SK-N-SH treated with all-trans-retinoic acid at 6 μM for 48 hours (cell line): ENCODE data around the gene WRAP73.

Experiments used
- ATAC-seq: fragments of 200-7000 bp; cut with Tn5 transposase; 3 replicates; pipeline ENCODE4 v1.9.1; 2020; ENCODE audit warnings: mild to moderate bottlenecking, moderate library complexity
- ARNTL ChIP-seq: fragments of 450-650 bp; formaldehyde crosslinking; IDR thresholded peaks from 2 replicates; pipeline ENCODE4 v1.5.0; 2020; ENCODE audit warnings: low read depth, mild to moderate bottlenecking, moderate library complexity, borderline replicate concordance
- BACH2 ChIP-seq: fragments of 250-450 bp; sonication (Bioruptor Pico); IDR thresholded peaks from 2 replicates; pipeline ENCODE4 v1.9.0; 2021; ENCODE audit warnings: mild to moderate bottlenecking, borderline replicate concordance
- CSRNP3 ChIP-seq: fragments of 250-450 bp; sonication (Bioruptor Pico); IDR thresholded peaks from 2 replicates; pipeline ENCODE4 v1.5.1; 2021; ENCODE audit warnings: mild to moderate bottlenecking, moderate library complexity
- GLIS3 ChIP-seq: fragments of 250-450 bp; sonication (Bioruptor Pico); IDR thresholded peaks from 2 replicates; pipeline ENCODE4 v1.5.0; 2020; ENCODE audit warnings: mild to moderate bottlenecking, moderate library complexity
- ISL1 ChIP-seq: fragments of 250-450 bp; sonication (Bioruptor Pico); IDR thresholded peaks from 2 replicates; pipeline ENCODE4 v2.1.2; 2022; ENCODE audit warnings: mild to moderate bottlenecking, moderate library complexity
- OSR1 ChIP-seq: fragments of 250-450 bp; sonication (Bioruptor Pico); IDR thresholded peaks from 2 replicates; pipeline ENCODE4 v1.8.0; 2022; ENCODE audit warnings: moderate library complexity, mild to moderate bottlenecking, inconsistent platforms
- PPARA ChIP-seq: fragments of 250-450 bp; sonication (Bioruptor Pico); IDR thresholded peaks from 2 replicates; pipeline ENCODE4 v1.5.0; 2020; ENCODE audit warnings: mild to moderate bottlenecking, borderline replicate concordance
- RARB ChIP-seq: fragments of 250-450 bp; sonication (Bioruptor Pico); IDR thresholded peaks from 2 replicates; pipeline ENCODE4 v1.8.0; 2021; ENCODE audit warnings: mild to moderate bottlenecking, moderate library complexity
- SNAI2 ChIP-seq: fragments of 250-450 bp; sonication (Bioruptor Pico); IDR thresholded peaks from 2 replicates; pipeline ENCODE4 v1.5.0; 2020; ENCODE audit warnings: mild to moderate bottlenecking, moderate library complexity
- ZC3H10 ChIP-seq: fragments of 250-450 bp; sonication (Bioruptor Pico); IDR thresholded peaks from 2 replicates; pipeline ENCODE4 v1.5.1; 2021; ENCODE audit warnings: mild to moderate bottlenecking, moderate library complexity
- ZNF565 ChIP-seq: fragments of 450-650 bp; formaldehyde crosslinking; conservative IDR thresholded peaks from 2 replicates; pipeline ENCODE4 v1.5.0; 2020; ENCODE audit warnings: low read depth, mild to moderate bottlenecking, moderate library complexity
- ZNF8 ChIP-seq: fragments of 450-650 bp; formaldehyde crosslinking; IDR thresholded peaks from 2 replicates; pipeline ENCODE4 v1.5.0; 2020; ENCODE audit warnings: mild to moderate bottlenecking, moderate library complexity
- TF ChIP-seq, protein P1 (sequence below): fragments of 250-450 bp; sonication (Bioruptor Pico); IDR thresholded peaks from 2 replicates; pipeline ENCODE4 v1.8.0; 2020; ENCODE audit warnings: mild to moderate bottlenecking, moderate library complexity, borderline replicate concordance
- TF ChIP-seq, protein P2 (sequence below): fragments of 250-450 bp; sonication (Bioruptor Pico); IDR thresholded peaks from 2 replicates; pipeline ENCODE4 v1.5.0; 2020; ENCODE audit warnings: mild to moderate bottlenecking, moderate library complexity
- TF ChIP-seq, protein P3 (sequence below): fragments of 250-450 bp; sonication (Bioruptor Pico); IDR thresholded peaks from 2 replicates; pipeline ENCODE4 v1.8.0; 2021; ENCODE audit warnings: low read depth, mild to moderate bottlenecking, moderate library complexity, borderline replicate concordance

WRAP73 gene

DNA sequence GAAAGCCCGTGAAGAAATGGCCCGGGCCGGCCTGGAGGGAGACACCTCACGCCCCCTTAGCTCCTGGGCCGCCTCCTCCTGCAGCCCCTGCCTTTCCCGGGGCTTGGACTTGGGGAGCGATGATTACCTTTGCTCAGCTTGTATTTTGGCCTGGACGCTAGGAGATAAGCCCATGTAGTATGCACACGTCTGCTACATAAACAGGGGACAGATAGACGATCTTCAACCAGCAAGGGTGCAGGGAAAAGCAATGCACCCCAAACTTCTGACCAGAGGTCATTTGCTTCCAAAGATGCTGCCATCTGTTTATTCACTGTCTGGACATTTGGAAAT, 3.3 kb upstream of the WRAP73 start:
- no peak for ATAC-seq
- TF ChIP-seq, protein P1, sequence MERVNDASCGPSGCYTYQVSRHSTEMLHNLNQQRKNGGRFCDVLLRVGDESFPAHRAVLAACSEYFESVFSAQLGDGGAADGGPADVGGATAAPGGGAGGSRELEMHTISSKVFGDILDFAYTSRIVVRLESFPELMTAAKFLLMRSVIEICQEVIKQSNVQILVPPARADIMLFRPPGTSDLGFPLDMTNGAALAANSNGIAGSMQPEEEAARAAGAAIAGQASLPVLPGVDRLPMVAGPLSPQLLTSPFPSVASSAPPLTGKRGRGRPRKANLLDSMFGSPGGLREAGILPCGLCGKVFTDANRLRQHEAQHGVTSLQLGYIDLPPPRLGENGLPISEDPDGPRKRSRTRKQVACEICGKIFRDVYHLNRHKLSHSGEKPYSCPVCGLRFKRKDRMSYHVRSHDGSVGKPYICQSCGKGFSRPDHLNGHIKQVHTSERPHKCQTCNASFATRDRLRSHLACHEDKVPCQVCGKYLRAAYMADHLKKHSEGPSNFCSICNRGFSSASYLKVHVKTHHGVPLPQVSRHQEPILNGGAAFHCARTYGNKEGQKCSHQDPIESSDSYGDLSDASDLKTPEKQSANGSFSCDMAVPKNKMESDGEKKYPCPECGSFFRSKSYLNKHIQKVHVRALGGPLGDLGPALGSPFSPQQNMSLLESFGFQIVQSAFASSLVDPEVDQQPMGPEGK, result no peak
- no peak for TF ChIP-seq SNAI2 (CRISPR knock-in tag)
- no peak for TF ChIP-seq RARB (CRISPR knock-in tag)
- no peak for TF ChIP-seq ARNTL (CRISPR knock-in tag)
- TF ChIP-seq ZNF565 (CRISPR knock-in tag), result no peak
- TF ChIP-seq GLIS3, result no peak
- TF ChIP-seq ZC3H10 (CRISPR knock-in tag), result no peak
- no peak for TF ChIP-seq BACH2
- TF ChIP-seq, protein P2, sequence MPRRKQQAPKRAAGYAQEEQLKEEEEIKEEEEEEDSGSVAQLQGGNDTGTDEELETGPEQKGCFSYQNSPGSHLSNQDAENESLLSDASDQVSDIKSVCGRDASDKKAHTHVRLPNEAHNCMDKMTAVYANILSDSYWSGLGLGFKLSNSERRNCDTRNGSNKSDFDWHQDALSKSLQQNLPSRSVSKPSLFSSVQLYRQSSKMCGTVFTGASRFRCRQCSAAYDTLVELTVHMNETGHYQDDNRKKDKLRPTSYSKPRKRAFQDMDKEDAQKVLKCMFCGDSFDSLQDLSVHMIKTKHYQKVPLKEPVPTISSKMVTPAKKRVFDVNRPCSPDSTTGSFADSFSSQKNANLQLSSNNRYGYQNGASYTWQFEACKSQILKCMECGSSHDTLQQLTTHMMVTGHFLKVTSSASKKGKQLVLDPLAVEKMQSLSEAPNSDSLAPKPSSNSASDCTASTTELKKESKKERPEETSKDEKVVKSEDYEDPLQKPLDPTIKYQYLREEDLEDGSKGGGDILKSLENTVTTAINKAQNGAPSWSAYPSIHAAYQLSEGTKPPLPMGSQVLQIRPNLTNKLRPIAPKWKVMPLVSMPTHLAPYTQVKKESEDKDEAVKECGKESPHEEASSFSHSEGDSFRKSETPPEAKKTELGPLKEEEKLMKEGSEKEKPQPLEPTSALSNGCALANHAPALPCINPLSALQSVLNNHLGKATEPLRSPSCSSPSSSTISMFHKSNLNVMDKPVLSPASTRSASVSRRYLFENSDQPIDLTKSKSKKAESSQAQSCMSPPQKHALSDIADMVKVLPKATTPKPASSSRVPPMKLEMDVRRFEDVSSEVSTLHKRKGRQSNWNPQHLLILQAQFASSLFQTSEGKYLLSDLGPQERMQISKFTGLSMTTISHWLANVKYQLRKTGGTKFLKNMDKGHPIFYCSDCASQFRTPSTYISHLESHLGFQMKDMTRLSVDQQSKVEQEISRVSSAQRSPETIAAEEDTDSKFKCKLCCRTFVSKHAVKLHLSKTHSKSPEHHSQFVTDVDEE (CRISPR knock-in tag), result no peak
- TF ChIP-seq, protein P3, sequence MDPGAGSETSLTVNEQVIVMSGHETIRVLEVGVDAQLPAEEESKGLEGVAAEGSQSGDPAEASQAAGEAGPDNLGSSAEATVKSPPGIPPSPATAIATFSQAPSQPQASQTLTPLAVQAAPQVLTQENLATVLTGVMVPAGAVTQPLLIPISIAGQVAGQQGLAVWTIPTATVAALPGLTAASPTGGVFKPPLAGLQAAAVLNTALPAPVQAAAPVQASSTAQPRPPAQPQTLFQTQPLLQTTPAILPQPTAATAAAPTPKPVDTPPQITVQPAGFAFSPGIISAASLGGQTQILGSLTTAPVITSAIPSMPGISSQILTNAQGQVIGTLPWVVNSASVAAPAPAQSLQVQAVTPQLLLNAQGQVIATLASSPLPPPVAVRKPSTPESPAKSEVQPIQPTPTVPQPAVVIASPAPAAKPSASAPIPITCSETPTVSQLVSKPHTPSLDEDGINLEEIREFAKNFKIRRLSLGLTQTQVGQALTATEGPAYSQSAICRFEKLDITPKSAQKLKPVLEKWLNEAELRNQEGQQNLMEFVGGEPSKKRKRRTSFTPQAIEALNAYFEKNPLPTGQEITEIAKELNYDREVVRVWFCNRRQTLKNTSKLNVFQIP (CRISPR knock-in tag), result no peak

GRCh38 chr1:3652548-3653285, 2.8 kb upstream of the WRAP73 start:
- ATAC-seq, result peak; percentile 12; the same call in 2 of the 3 replicates
- TF ChIP-seq OSR1 (CRISPR knock-in tag) (no peak), ZC3H10 (CRISPR knock-in tag) (no peak), ZNF8 (CRISPR knock-in tag) (no peak), ZNF565 (CRISPR knock-in tag) (no peak), PPARA (CRISPR knock-in tag) (no peak), BACH2 (no peak)
- TF ChIP-seq, protein P3 (CRISPR knock-in tag), result no peak

GRCh38 chr1:3651930-3652547, 2.1 kb upstream of the WRAP73 start, which contains the start of gene TP73:
Gene TP73, plus strand, starts transcription at chr1:3652516. Its CDS starts 29,850 bp downstream, at chr1:3682366.
- ATAC-seq, result peak; percentile 13

More at GRCh38 chr1:3651930-3652547, 2.1 kb upstream of the WRAP73 start, which contains the start of gene TP73:
- TF ChIP-seq ZNF8 (CRISPR knock-in tag), result no peak
- no peak for TF ChIP-seq SNAI2 (CRISPR knock-in tag)
- TF ChIP-seq ISL1 (CRISPR knock-in tag), result no peak
- TF ChIP-seq ZC3H10 (CRISPR knock-in tag), result no peak
- no peak for TF ChIP-seq ZNF565 (CRISPR knock-in tag)
- no peak for TF ChIP-seq RARB (CRISPR knock-in tag)
- TF ChIP-seq, protein P3 (CRISPR knock-in tag), result no peak
- no peak for TF ChIP-seq GLIS3
- no peak for TF ChIP-seq BACH2
- no peak for TF ChIP-seq CSRNP3
